H9 (cell line): ENCODE results near the gene NUDT14. TPM values are rescaled to one million over a fixed set of nuclear protein-coding genes. Genes with fewer than 3 reads are reported as not detected.

Source experiments
- DNase-seq: peaks from one replicate; pipeline ENCODE4 v3.0.0-alpha.2; 2017
- H2AFZ ChIP-seq: one replicate; pipeline ENCODE4 v1.6.1; 2013; ENCODE audit warnings: mild to moderate bottlenecking, low read length, control low read depth, moderate library complexity
- H2AK5ac ChIP-seq: 2 replicates; pipeline ENCODE4 v1.6.1; 2013; ENCODE audit warnings: low read length, control low read depth, mixed read lengths; ENCODE audit not compliant: insufficient read length
- H2BK120ac ChIP-seq: one replicate; pipeline ENCODE4 v1.6.1; 2013; ENCODE audit warnings: low read depth, mild to moderate bottlenecking, low read length, control low read depth, inconsistent platforms; ENCODE audit not compliant: poor library complexity, severe bottlenecking
- H2BK12ac ChIP-seq: 2 replicates; pipeline ENCODE4 v1.6.1; 2013; ENCODE audit warnings: low read length, control low read depth, mixed read lengths, low read depth; ENCODE audit not compliant: insufficient read length
- H2BK15ac ChIP-seq: 2 replicates; pipeline ENCODE4 v1.6.1; 2013; ENCODE audit warnings: low read depth, low read length, control low read depth
- H2BK20ac ChIP-seq: one replicate; pipeline ENCODE4 v1.6.1; 2013; ENCODE audit warnings: low read depth, mild to moderate bottlenecking, low read length, control low read depth, inconsistent platforms; ENCODE audit not compliant: poor library complexity, severe bottlenecking
- H2BK5ac ChIP-seq: 2 replicates; pipeline ENCODE4 v1.6.1; 2013; ENCODE audit warnings: low read length, control low read depth, mixed read lengths; ENCODE audit not compliant: insufficient read length
- H3K14ac ChIP-seq: 2 replicates; pipeline ENCODE4 v1.6.1; 2013; ENCODE audit warnings: low read length, control low read depth; ENCODE audit not compliant: insufficient read depth
- H3K18ac ChIP-seq: 2 replicates; pipeline ENCODE4 v1.6.1; 2013; ENCODE audit warnings: low read depth, mild to moderate bottlenecking, mixed read lengths, low read length, control low read depth; ENCODE audit not compliant: insufficient read length
- H3K23ac ChIP-seq: 2 replicates; pipeline ENCODE4 v1.6.1; 2013; ENCODE audit warnings: low read length, control low read depth, mixed read lengths, low read depth; ENCODE audit not compliant: insufficient read length
- H3K23me2 ChIP-seq: 2 replicates; pipeline ENCODE4 v1.6.1; 2013; ENCODE audit warnings: low read depth, mild to moderate bottlenecking, mixed read lengths, low read length, control low read depth; ENCODE audit not compliant: insufficient read length, poor library complexity, severe bottlenecking
- H3K27ac ChIP-seq: 2 replicates; pipeline ENCODE4 v1.5.1; 2013; ENCODE audit warnings: low read length, control low read depth, mixed read lengths, low read depth; ENCODE audit not compliant: insufficient read length
- H3K27me3 ChIP-seq: 2 replicates; pipeline ENCODE4 v1.6.1; 2013; ENCODE audit warnings: low read length, control low read depth, inconsistent platforms; ENCODE audit not compliant: insufficient read depth
- H3K4ac ChIP-seq: 2 replicates; pipeline ENCODE4 v1.6.1; 2013; ENCODE audit warnings: low read depth, mild to moderate bottlenecking, control low read depth, inconsistent platforms, low read length, moderate library complexity
- H3K4me1 ChIP-seq: 2 replicates; pipeline ENCODE4 v1.6.1; 2013; ENCODE audit warnings: low read length, control low read depth, inconsistent platforms; ENCODE audit not compliant: insufficient read depth
- H3K4me2 ChIP-seq: 2 replicates; pipeline ENCODE4 v1.6.1; 2013; ENCODE audit warnings: low read length, control low read depth, mixed read lengths; ENCODE audit not compliant: insufficient read length, insufficient read depth
- H3K56ac ChIP-seq: 2 replicates; pipeline ENCODE4 v1.6.1; 2013; ENCODE audit warnings: low read depth, mild to moderate bottlenecking, mixed read lengths, low read length, control low read depth; ENCODE audit not compliant: insufficient read length
- H3K79me1 ChIP-seq: 2 replicates; pipeline ENCODE4 v1.6.1; 2013; ENCODE audit warnings: low read depth, mild to moderate bottlenecking, moderate library complexity, low read length, control low read depth, inconsistent platforms; ENCODE audit not compliant: insufficient read depth, poor library complexity, severe bottlenecking
- H3K79me2 ChIP-seq: 2 replicates; pipeline ENCODE4 v1.6.1; 2013; ENCODE audit warnings: low read length, control low read depth, inconsistent platforms; ENCODE audit not compliant: insufficient read depth
- H3K9ac ChIP-seq: 2 replicates; pipeline ENCODE4 v1.6.1; 2013; ENCODE audit warnings: low read length, control low read depth, mixed read lengths; ENCODE audit not compliant: insufficient read length; ENCODE audit errors: extremely low read depth
- H3K9me3 ChIP-seq: one replicate; pipeline ENCODE4 v1.6.1; 2013; ENCODE audit warnings: low read depth, low read length, inconsistent platforms; ENCODE audit not compliant: control insufficient read depth
- H3T11ph ChIP-seq: one replicate; pipeline ENCODE4 v1.6.1; 2013; ENCODE audit warnings: mild to moderate bottlenecking, low read length, control low read depth, inconsistent platforms
- H4K20me1 ChIP-seq: one replicate; pipeline ENCODE4 v1.6.1; 2013; ENCODE audit not compliant: control insufficient read depth, insufficient read length, insufficient read depth
- H4K5ac ChIP-seq: 2 replicates; pipeline ENCODE4 v1.6.1; 2013; ENCODE audit warnings: low read depth, mild to moderate bottlenecking, mixed read lengths, low read length, control low read depth; ENCODE audit not compliant: insufficient read length
- H4K8ac ChIP-seq: replicated peaks from 2 replicates; pipeline ENCODE4 v1.6.1; 2013; ENCODE audit warnings: low read length, control low read depth, mixed read lengths, low read depth; ENCODE audit not compliant: insufficient read length
- H4K91ac ChIP-seq: 2 replicates; pipeline ENCODE4 v1.6.1; 2013; ENCODE audit warnings: low read depth, mild to moderate bottlenecking, moderate library complexity, mixed read lengths, low read length, control low read depth; ENCODE audit not compliant: insufficient read length
- H3K27ac Mint-ChIP-seq, 3 experiments: 2 replicates in 2 of 3; 3 replicates in 1 of 3; pipeline ENCODE4 v1.8.0; 2020 to 2021; ENCODE audit warnings: mixed read lengths in 3 of 3, mild to moderate bottlenecking in 1 of 3, moderate library complexity in 1 of 3
- H3K27me3 Mint-ChIP-seq: 2 replicates; pipeline ENCODE4 v1.8.0; 2021; ENCODE audit warnings: low read depth, mild to moderate bottlenecking, moderate library complexity, mixed read lengths
- H3K36me3 Mint-ChIP-seq, 3 experiments: 2 replicates in 2 of 3; 3 replicates in 1 of 3; pipeline ENCODE4 v1.8.0; 2020 to 2021; ENCODE audit warnings: low read depth in 3 of 3, mixed read lengths in 3 of 3; ENCODE audit not compliant: insufficient read depth in 1 of 3
- H3K4me1 Mint-ChIP-seq, 2 experiments: 2 replicates each; pipeline ENCODE4 v1.8.0; 2020; ENCODE audit warnings: mixed read lengths in 2 of 2
- H3K4me3 Mint-ChIP-seq, 2 experiments: 2 replicates in 1 of 2; 3 replicates in 1 of 2; pipeline ENCODE4 v1.8.0; 2020 to 2021; ENCODE audit warnings: mild to moderate bottlenecking in 2 of 2, mixed read lengths in 2 of 2, moderate library complexity in 1 of 2
- H3K9me3 Mint-ChIP-seq, 2 experiments: 2 replicates in 1 of 2; 3 replicates in 1 of 2; pipeline ENCODE4 v1.8.0; 2020; ENCODE audit warnings: mild to moderate bottlenecking in 2 of 2, mixed read lengths in 2 of 2, moderate library complexity in 1 of 2
- CTCF ChIP-seq: fragments of 200-600 bp; sonication (generic); conservative IDR thresholded peaks from 3 replicates; pipeline ENCODE4 v1.8.0; 2021; ENCODE audit warnings: antibody characterized with exemption, mild to moderate bottlenecking
- WGBS: extraction: QIAGEN DNeasy Blood & Tissue Kit; methylation state at CpG from one replicate; pipeline ENCODE4 v1.1.7; 2013; ENCODE audit warnings: missing lambda C conversion rate, low lambda C conversion rate, mixed read lengths; ENCODE audit not compliant: insufficient read length; ENCODE audit errors: extremely low coverage; 5-methylcytosine and 5-hydroxymethylcytosine counted together
- total RNA-seq: library from RNA; stranded (reverse); gene quantifications from 2 replicates; pipeline ENCODE4 v1.2.1, GENCODE V29; 2021

NUDT14 gene
- total RNA-seq, 1 experiment from 2014 or later = 41.1 TPM

GRCh38 chr14:105184461-105184860 lies 3.3 kb upstream of the NUDT14 start:
- H3K4me1 Mint-ChIP-seq = peaks cover 12 to 32% of the 10 kb centered on the region in 2 experiments
- no peak overlapping the region for H3K27ac Mint-ChIP-seq
- no peak overlapping the region for H2BK20ac ChIP-seq
- H3K14ac ChIP-seq = no peak overlapping the region
- peaks cover 2% of the 10 kb centered on the region for H3K23me2 ChIP-seq
- H4K91ac ChIP-seq = no peak overlapping the region
- H2BK120ac ChIP-seq = no peak overlapping the region
- H3K4me2 ChIP-seq = no peak overlapping the region
- H3K9me3 ChIP-seq = no peaks in the 10 kb centered on the region
- no peaks in the 10 kb centered on the region for H4K20me1 ChIP-seq
- no peaks in the 10 kb centered on the region for H3K79me1 ChIP-seq
- H4K8ac ChIP-seq = no peak overlapping the region
- H3K9ac ChIP-seq = no peak overlapping the region
- H3K18ac ChIP-seq = no peak overlapping the region
- no peak overlapping the region for H3K27ac ChIP-seq
- H3K56ac ChIP-seq = no peak overlapping the region
- H2AFZ ChIP-seq = no peak overlapping the region
- H3T11ph ChIP-seq = no peak overlapping the region
- no peaks in the 10 kb centered on the region for H3K4me1 ChIP-seq
- H2BK12ac ChIP-seq = no peak overlapping the region
- H2BK5ac ChIP-seq = no peak overlapping the region
- no peak for TF ChIP-seq CTCF
- no peaks in the 10 kb centered on the region; the same call in 1 of the 2 replicates for H3K27me3 ChIP-seq
- peaks cover 3 to 6% (median 5%) of the 10 kb centered on the region in 3 experiments; a peak in 5 of 7 replicates for H3K36me3 Mint-ChIP-seq
- H3K9me3 Mint-ChIP-seq = peaks cover 5 to 15% of the 10 kb centered on the region in 2 experiments
- H3K4ac ChIP-seq = no peak overlapping the region
- H3K79me2 ChIP-seq = no peaks in the 10 kb centered on the region
- WGBS = no CpG with 5 or more reads among the region's 9 CpGs
- no peak overlapping the region for H4K5ac ChIP-seq
- no peak overlapping the region for H2BK15ac ChIP-seq
- no peak for DNase-seq
- no peak overlapping the region for H3K4me3 Mint-ChIP-seq
- no peak overlapping the region for H2AK5ac ChIP-seq
- no peak overlapping the region for H3K23ac ChIP-seq
- peaks cover 64% of the 10 kb centered on the region for H3K27me3 Mint-ChIP-seq
